ENCODE results near the gene PWWP2B.

PWWP2B gene

GRCh38 chr10:132368881-132369635 lies 27.9 kb upstream of the PWWP2B start:
- H3K79me2 ChIP-seq (ENCODE audit: insufficient read depth, low read length): no peaks in the 10 kb centered on the region
- H3K4me1 ChIP-seq (ENCODE audit: insufficient read depth, low read length, severe bottlenecking): no peaks in the 10 kb centered on the region
- no peak overlapping the region for H3K4me2 ChIP-seq (ENCODE audit: low read length)
- no peaks in the 10 kb centered on the region for H3K9me3 ChIP-seq (ENCODE audit: low read length)
- no peak overlapping the region for H3K4me3 ChIP-seq (ENCODE audit: low read depth, low read length, poor library complexity, severe bottlenecking)
- no peaks in the 10 kb centered on the region for H4K20me1 ChIP-seq (ENCODE audit: insufficient read depth, low read length)
- H3K27me3 ChIP-seq (ENCODE audit: insufficient read depth, low read length): no peaks in the 10 kb centered on the region
- no peaks in the 10 kb centered on the region for H3F3A ChIP-seq (ENCODE audit: insufficient read depth, low read length)
- no peak overlapping the region for H3K27ac ChIP-seq (ENCODE audit: low read depth, low read length, poor library complexity, severe bottlenecking)
- H3K36me3 ChIP-seq (ENCODE audit: insufficient read depth, low read length): no peaks in the 10 kb centered on the region
- H2AFZ ChIP-seq (ENCODE audit: low read length): no peak overlapping the region
- TF ChIP-seq EZH2 (IDR thresholded peaks at IDR 0.05; ENCODE audit: borderline replicate concordance, low read length): no peak
- no peak for TF ChIP-seq CTCF (IDR thresholded peaks at IDR 0.05; ENCODE audit: low read length)
- H3K9me2 ChIP-seq (ENCODE audit: low read depth, low read length): no peaks in the 10 kb centered on the region
- no peak overlapping the region for H3K9ac ChIP-seq (ENCODE audit: low read length)

- Histone ChIP-seq H3K27me3 (ENCODE audit: insufficient read depth, low read length) (no peaks in the 10 kb centered on the region), H3K4me1 (ENCODE audit: insufficient read depth, low read length, severe bottlenecking) (no peaks in the 10 kb centered on the region), H3F3A (ENCODE audit: insufficient read depth, low read length) (no peaks in the 10 kb centered on the region), H3K36me3 (ENCODE audit: insufficient read depth, low read length) (no peaks in the 10 kb centered on the region), H4K20me1 (ENCODE audit: insufficient read depth, low read length) (no peaks in the 10 kb centered on the region), H3K9me2 (ENCODE audit: low read depth, low read length) (no peaks in the 10 kb centered on the region), H3K9ac (ENCODE audit: low read length) (no peak overlapping the region), H3K27ac (ENCODE audit: low read depth, low read length, poor library complexity, severe bottlenecking) (no peak overlapping the region), H2AFZ (ENCODE audit: low read length) (no peak overlapping the region), H3K4me3 (ENCODE audit: low read depth, low read length, poor library complexity, severe bottlenecking) (no peak overlapping the region), H3K79me2 (ENCODE audit: insufficient read depth, low read length) (no peaks in the 10 kb centered on the region), H3K4me2 (ENCODE audit: low read length) (no peak overlapping the region), H3K9me3 (ENCODE audit: low read length) (no peaks in the 10 kb centered on the region)
- no peak for TF ChIP-seq EZH2 (IDR thresholded peaks at IDR 0.05; ENCODE audit: borderline replicate concordance, low read length)
- no peak for TF ChIP-seq CTCF (IDR thresholded peaks at IDR 0.05; ENCODE audit: low read length)
Measured at GRCh38 chr10:132369636-132370185, 27.3 kb upstream of the PWWP2B start.

GRCh38 chr10:132370426-132371340 lies 26.3 kb upstream of the PWWP2B start:
- Histone ChIP-seq H3K79me2 (ENCODE audit: insufficient read depth, low read length) (no peaks in the 10 kb centered on the region), H3K36me3 (ENCODE audit: insufficient read depth, low read length) (no peaks in the 10 kb centered on the region), H3K9me2 (ENCODE audit: low read depth, low read length) (no peaks in the 10 kb centered on the region), H4K20me1 (ENCODE audit: insufficient read depth, low read length) (no peaks in the 10 kb centered on the region), H3K9me3 (ENCODE audit: low read length) (no peaks in the 10 kb centered on the region), H2AFZ (ENCODE audit: low read length) (no peak overlapping the region), H3K27ac (ENCODE audit: low read depth, low read length, poor library complexity, severe bottlenecking) (no peak overlapping the region), H3F3A (ENCODE audit: insufficient read depth, low read length) (no peaks in the 10 kb centered on the region), H3K9ac (ENCODE audit: low read length) (no peak overlapping the region), H3K27me3 (ENCODE audit: insufficient read depth, low read length) (no peaks in the 10 kb centered on the region), H3K4me1 (ENCODE audit: insufficient read depth, low read length, severe bottlenecking) (no peaks in the 10 kb centered on the region), H3K4me3 (ENCODE audit: low read depth, low read length, poor library complexity, severe bottlenecking) (no peak overlapping the region), H3K4me2 (ENCODE audit: low read length) (no peak overlapping the region)
- TF ChIP-seq CTCF (IDR thresholded peaks at IDR 0.05; ENCODE audit: low read length) (no peak), EZH2 (IDR thresholded peaks at IDR 0.05; ENCODE audit: borderline replicate concordance, low read length) (no peak)

Measured in OCI-LY1 (cell line).